Fibroblast of upper back skin (primary cell): Measurements from ENCODE around the gene ATL3.
A peak's percentile ranks its signal among the peaks of the same experiment; 100 is the strongest.

ENCODE experiments used
- DNase-seq: peaks from one replicate; pipeline ENCODE4 v3.0.0-alpha.2; 2013

The ATL3 gene

GRCh38 chr11:63616953-63617352 lies 54.2 kb downstream of the ATL3 start:
- no peak for DNase-seq

- DNase-seq = no peak
Measured at GRCh38 chr11:63614136-63614671, 57.0 kb downstream of the ATL3 start, which contains the start of gene PLAAT3. Gene PLAAT3 (minus strand): TSS chr11:63614433. CDS start chr11:63614014, 419 bp downstream.

- DNase-seq = no peak
Measured at GRCh38 chr11:63613517-63614135, 57.5 kb downstream of the ATL3 start.

GRCh38 chr11:63612181-63612580 lies 59.0 kb downstream of the ATL3 start:
- no peak for DNase-seq

- no peak for DNase-seq
Measured at GRCh38 chr11:63611395-63611747, 59.8 kb downstream of the ATL3 start.

GRCh38 chr11:63610604-63611394 lies 60.4 kb downstream of the ATL3 start:
- peak; percentile 17 for DNase-seq

- no peak for DNase-seq
Measured at GRCh38 chr11:63609971-63610580, 61.1 kb downstream of the ATL3 start.

GRCh38 chr11:63609536-63609935 lies 61.6 kb downstream of the ATL3 start:
- DNase-seq = no peak

GRCh38 chr11:63608353-63609345 lies 62.5 kb downstream of the ATL3 start:
- DNase-seq = peak; percentile 67

GRCh38 chr11:63603180-63603518 lies 68.0 kb downstream of the ATL3 start:
- no peak for DNase-seq

- peak; percentile 65 for DNase-seq
Measured at GRCh38 chr11:63602290-63603179, 68.6 kb downstream of the ATL3 start.

- DNase-seq = peak; percentile 80
Measured at GRCh38 chr11:63599211-63600122, 71.7 kb downstream of the ATL3 start.

GRCh38 chr11:63598556-63598955 lies 72.6 kb downstream of the ATL3 start:
- no peak for DNase-seq

- DNase-seq = no peak
Measured at GRCh38 chr11:63595296-63595695, 75.9 kb downstream of the ATL3 start.

GRCh38 chr11:63592975-63593395 lies 78.2 kb downstream of the ATL3 start:
- peak; percentile 24 for DNase-seq

- DNase-seq = no peak
Measured at GRCh38 chr11:63590024-63590788, 81.0 kb downstream of the ATL3 start.

- DNase-seq = no peak
Measured at GRCh38 chr11:63589000-63589399, 82.2 kb downstream of the ATL3 start.

- no peak for DNase-seq
Measured at GRCh38 chr11:63586451-63587166, 84.6 kb downstream of the ATL3 start.

GRCh38 chr11:63583357-63583677 lies 87.9 kb downstream of the ATL3 start:
- no peak for DNase-seq
